Right lobe of liver (tissue), 6 donors: ENCODE results near the gene HECTD1. TPM values are rescaled to one million over a fixed set of nuclear protein-coding genes. Genes with fewer than 3 reads are reported as not detected.
"Not testable (repeated sequence)": the region's sequence is repeated elsewhere in the genome, so short reads cannot be mapped to it uniquely, and the experiment has no call there.

Experiments used
- ATAC-seq, 4 donors: fragments of 200-7000 bp; cut with Tn5 transposase; one replicate each; pipeline ENCODE4 v1.9.1; 2020; ENCODE audit warnings: mild to moderate bottlenecking in 4 of 4, moderate library complexity in 4 of 4
- DNase-seq, 3 donors: peaks; one replicate each; pipeline ENCODE4 v3.0.0-alpha.2; 2020
- H3K27ac ChIP-seq, 3 donors: fragments of 200-600 bp; one replicate each; pipeline ENCODE4 v1.8.0; 2022
- H3K27me3 ChIP-seq, 2 donors: fragments of 200-600 bp; one replicate each; pipeline ENCODE4 v1.8.0; 2022
- H3K36me3 ChIP-seq, 4 donors: fragments of 200-600 bp; sonication (generic) in 1 of 4; one replicate each; pipeline versions ENCODE4 v1.5.1 to v1.8.0; 2017 to 2022; ENCODE audit warnings: control low read depth in 1 of 4
- H3K4me1 ChIP-seq, 4 donors: fragments of 200-600 bp; sonication (generic) in 1 of 4; one replicate each; pipeline versions ENCODE4 v1.5.1 to v1.8.0; 2017 to 2022; ENCODE audit warnings: control low read depth in 1 of 4
- H3K4me3 ChIP-seq, 3 donors: fragments of 200-600 bp; one replicate each; pipeline ENCODE4 v1.8.0; 2022
- H3K9me3 ChIP-seq, 4 donors: fragments of 200-600 bp; sonication (generic) in 1 of 4; one replicate each; pipeline versions ENCODE4 v1.5.1 to v1.8.0; 2017 to 2022; ENCODE audit warnings: control low read depth in 1 of 4
- POLR2A ChIP-seq: fragments of 450-650 bp; IDR thresholded peaks from one replicate; pipeline ENCODE4 v1.6.1; 2017; ENCODE audit warnings: antibody characterized with exemption, mild to moderate bottlenecking
- WGBS: methylation state at CpG from one replicate; pipeline ENCODE4 v1.1.6; 2018; ENCODE audit warnings: low coverage, low lambda C conversion rate; ENCODE audit not compliant: insufficient coverage; ENCODE audit errors: missing lambda C conversion rate; 5-methylcytosine and 5-hydroxymethylcytosine counted together
- intact Hi-C, 2 donors: fragments of 100-400 bp; cut with DNase I; formaldehyde crosslinking; loops; one replicate each; pipeline versions ENCODE4 v1.11.2 to v1.14.1; 2022
- total RNA-seq, 6 experiments: library from RNA; depleted of rRNA in 2 of 6; stranded (reverse); fragments of >200 nt in 2 of 6; fragmentation: NEBNext Ultra II Directional in 3 of 6; extraction: Animal tissue kit (Norgen Biotek cat#: 25700) in 3 of 6; gene quantifications; one replicate each; pipeline versions ENCODE4 v1.1.0 to v1.2.4, GENCODE V29; 2016 to 2023
- TF ChIP-seq, protein P1 (sequence below), 4 donors: fragments of 200-600 bp in 3 of 4; fragments of 450-650 bp in 1 of 4; IDR thresholded peaks; one replicate each; pipeline versions ENCODE4 v1.5.1 to v1.8.0; 2016 to 2022; ENCODE audit warnings: antibody characterized with exemption in 4 of 4, mild to moderate bottlenecking in 2 of 4
- donor health status: DM: no; HTN: yes; CAD: no.
- donor health status: DM: no; HTN: no; CAD: no.
- donor health status: DM: no; HTN: no; CAD: no.
- donor health status: DM: no; HTN: yes; CAD: no.
- donor health status: DM: no; HTN: yes; CAD: no.

HECTD1 gene
- total RNA-seq, 6 experiments from 2014 or later: 77.2 to 167 (median 119) TPM

DNA sequence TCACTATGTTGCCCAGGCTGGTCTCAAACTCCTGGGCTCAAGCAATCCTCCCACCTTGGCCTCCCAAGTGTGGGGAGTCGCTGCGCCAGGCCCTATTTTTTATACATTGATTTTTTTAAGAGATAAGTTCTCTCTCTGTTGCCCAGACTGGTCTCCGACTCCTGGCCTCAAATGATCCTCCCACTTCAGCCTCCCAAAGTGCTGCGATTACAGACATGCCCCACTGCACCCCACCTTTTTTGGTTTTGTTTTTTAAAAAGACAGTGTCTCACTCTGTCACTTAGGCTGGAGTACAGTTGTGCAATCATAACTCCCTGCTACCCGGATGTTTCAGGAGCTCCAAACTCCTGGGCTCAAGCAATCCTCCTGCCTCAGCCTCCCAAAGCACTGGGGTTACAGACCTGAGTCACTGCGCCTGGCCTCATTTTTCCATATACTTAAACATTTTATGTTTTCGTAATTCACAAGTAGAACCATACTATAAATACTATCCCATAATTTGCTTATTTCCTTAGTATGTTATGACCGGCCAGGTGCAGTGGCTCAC lies 16.8 kb downstream of the HECTD1 start:
- 75% methylated on average over 6 of the region's 8 CpGs for WGBS
- TF ChIP-seq, protein P1, sequence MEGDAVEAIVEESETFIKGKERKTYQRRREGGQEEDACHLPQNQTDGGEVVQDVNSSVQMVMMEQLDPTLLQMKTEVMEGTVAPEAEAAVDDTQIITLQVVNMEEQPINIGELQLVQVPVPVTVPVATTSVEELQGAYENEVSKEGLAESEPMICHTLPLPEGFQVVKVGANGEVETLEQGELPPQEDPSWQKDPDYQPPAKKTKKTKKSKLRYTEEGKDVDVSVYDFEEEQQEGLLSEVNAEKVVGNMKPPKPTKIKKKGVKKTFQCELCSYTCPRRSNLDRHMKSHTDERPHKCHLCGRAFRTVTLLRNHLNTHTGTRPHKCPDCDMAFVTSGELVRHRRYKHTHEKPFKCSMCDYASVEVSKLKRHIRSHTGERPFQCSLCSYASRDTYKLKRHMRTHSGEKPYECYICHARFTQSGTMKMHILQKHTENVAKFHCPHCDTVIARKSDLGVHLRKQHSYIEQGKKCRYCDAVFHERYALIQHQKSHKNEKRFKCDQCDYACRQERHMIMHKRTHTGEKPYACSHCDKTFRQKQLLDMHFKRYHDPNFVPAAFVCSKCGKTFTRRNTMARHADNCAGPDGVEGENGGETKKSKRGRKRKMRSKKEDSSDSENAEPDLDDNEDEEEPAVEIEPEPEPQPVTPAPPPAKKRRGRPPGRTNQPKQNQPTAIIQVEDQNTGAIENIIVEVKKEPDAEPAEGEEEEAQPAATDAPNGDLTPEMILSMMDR (IDR thresholded peaks at IDR 0.05): no peak
- TF ChIP-seq POLR2A: no peak
- peaks cover 0 to 14% (median 5%) of the 10 kb centered on the region in 4 donors for H3K4me1 ChIP-seq
- H3K9me3 ChIP-seq: no peaks in the 10 kb centered on the region
- peaks cover 0 to 30% (median 0%) of the 10 kb centered on the region in 4 donors for H3K36me3 ChIP-seq
- ATAC-seq (peak in 1 of 4 donors; percentile 16), DNase-seq (no peak)
- no peak overlapping the region for H3K4me3 ChIP-seq
- intact Hi-C loops: no loop called here
- H3K27ac ChIP-seq: peak overlapping the region in 1 of 3 donors; percentile 12
- no peaks in the 10 kb centered on the region for H3K27me3 ChIP-seq

DNA sequence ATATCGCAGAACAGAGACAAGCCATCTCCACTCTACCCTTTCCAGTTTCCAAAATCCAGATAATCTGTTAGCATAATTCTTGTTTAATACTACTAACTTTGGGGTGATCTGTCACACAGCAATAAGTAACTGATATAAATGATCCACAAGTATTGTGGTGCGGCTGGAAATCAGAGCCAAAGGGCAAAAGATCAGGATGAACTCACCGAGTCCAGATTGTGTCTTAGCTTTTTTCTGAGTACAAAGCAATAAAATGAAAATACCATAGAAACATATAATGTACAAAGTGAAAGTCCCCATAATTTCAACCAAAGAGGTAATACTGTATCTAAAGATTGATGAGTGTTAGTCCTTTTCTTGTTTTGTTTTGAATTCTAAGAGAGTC lies 17.4 kb downstream of the HECTD1 start:
- ATAC-seq (peak; percentile 56 to 86 (median 67)), DNase-seq (no peak)
- Histone ChIP-seq H3K36me3 (peaks cover 0 to 33% (median 1%) of the 10 kb centered on the region in 4 donors), H3K9me3 (no peaks in the 10 kb centered on the region), H3K27me3 (no peaks in the 10 kb centered on the region), H3K27ac (peak overlapping the region in 2 of 3 donors; percentile 12 to 18), H3K4me1 (peaks cover 0 to 14% (median 3%) of the 10 kb centered on the region in 4 donors), H3K4me3 (no peak overlapping the region)
- intact Hi-C loops: no loop called here
- TF ChIP-seq, protein P1 (IDR thresholded peaks at IDR 0.05): no peak
- TF ChIP-seq POLR2A: no peak
- 43% methylated on average over 3 of the region's 3 CpGs for WGBS

DNA sequence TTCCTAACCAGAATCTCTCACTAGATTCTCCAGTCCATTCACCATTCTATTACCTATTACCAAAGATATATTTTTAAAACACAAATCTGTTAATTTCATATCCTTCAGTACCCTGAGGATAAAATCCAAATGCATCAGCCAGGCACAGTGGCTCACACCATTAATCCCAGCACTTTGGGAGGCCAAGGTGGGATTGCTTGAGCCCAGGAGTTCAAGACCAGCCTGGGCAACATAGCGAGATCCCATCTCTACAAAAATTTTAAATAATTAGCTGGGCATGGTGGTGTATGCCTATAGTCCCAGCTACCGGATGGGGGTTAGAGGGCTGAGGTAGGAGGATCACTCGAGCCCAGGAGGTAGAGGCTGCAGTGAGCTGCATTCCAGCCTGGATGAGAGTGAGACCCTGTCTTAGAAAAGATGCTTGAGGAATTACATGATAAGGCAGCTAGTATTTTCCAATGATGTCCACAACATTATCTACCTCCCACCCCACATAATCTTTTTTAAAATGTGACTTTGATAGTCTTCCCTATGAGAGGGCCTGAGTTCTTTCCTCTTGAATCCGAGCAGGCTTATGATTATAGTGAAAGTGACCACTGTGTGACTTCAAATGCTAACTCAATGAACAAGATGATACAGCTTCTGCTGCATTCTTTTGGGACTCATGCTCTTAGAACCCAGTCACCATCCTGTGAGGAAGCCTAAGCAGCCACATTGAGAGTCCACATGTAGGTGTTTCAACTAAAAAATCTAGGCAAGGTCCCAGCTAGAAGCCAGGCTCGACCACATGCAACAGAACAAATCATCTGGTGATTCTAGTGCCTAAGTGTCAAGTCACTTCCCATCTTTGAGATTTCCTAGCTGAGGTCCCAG lies 18.0 kb downstream of the HECTD1 start:
- no peak for ATAC-seq
- H3K9me3 ChIP-seq: no peaks in the 10 kb centered on the region
- no peaks in the 10 kb centered on the region for H3K27me3 ChIP-seq
- intact Hi-C loops: no loop called here
- DNase-seq: no peak
- 73% methylated on average over 5 of the region's 5 CpGs for WGBS
- H3K36me3 ChIP-seq: peaks cover 0 to 33% (median 1%) of the 10 kb centered on the region in 4 donors
- peaks cover 0 to 8% (median 0%) of the 10 kb centered on the region in 4 donors for H3K4me1 ChIP-seq
- H3K4me3 ChIP-seq: no peak overlapping the region
- no peak for TF ChIP-seq POLR2A
- TF ChIP-seq, protein P1 (IDR thresholded peaks at IDR 0.05): no peak
- peak overlapping the region in 1 of 3 donors; percentile 18 for H3K27ac ChIP-seq

DNA sequence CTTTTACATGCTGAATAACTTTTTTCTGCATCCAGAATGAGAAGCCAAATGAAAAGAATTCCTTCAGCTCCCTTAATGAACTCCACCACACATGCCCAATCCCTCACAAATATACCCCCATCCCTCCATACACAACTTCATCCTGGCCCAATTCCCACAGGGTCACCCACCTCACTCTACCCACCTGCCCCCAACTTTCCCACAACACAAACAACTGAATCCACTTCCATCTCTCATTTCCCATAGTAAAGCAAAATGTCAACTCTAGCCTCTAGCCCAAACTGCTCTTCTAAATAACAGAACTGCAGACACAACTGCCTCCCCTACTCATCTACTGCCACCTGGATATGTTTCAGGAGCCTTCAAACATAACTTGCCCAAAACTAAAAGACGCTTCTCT lies 18.8 kb downstream of the HECTD1 start:
- H3K36me3 ChIP-seq: peaks cover 0 to 25% (median 1%) of the 10 kb centered on the region in 4 donors
- peaks cover 0 to 7% (median 0%) of the 10 kb centered on the region in 4 donors for H3K4me1 ChIP-seq
- DNase-seq: no peak
- H3K27me3 ChIP-seq: no peaks in the 10 kb centered on the region
- intact Hi-C loops: no loop called here
- no peak for ATAC-seq
- 89% methylated on average over 1 of the region's 1 CpG for WGBS
- H3K9me3 ChIP-seq: no peaks in the 10 kb centered on the region
- TF ChIP-seq, protein P1 (IDR thresholded peaks at IDR 0.05): no peak
- TF ChIP-seq POLR2A: no peak
- H3K27ac ChIP-seq: no peak overlapping the region
- H3K4me3 ChIP-seq: no peak overlapping the region

DNA sequence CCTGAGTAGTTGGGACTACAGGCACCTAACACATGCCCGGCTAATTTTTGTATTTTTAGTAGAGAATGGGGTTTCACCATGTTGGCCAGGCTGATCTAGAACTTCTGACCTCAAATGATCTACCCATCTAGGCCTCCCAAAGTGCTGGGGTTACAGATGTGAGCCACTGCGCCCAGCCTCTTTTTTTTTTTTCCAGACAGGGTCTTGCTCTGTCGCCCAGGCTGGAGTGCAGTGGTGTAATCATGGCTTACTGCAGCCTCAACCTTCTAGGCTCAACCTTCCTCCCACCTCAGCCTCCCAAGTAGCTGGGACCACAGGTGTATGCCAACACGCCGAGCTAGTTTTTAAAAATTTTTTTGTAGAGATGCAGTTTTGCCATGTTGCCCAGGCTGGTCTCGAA lies 25.6 kb downstream of the HECTD1 start:
- H3K27me3 ChIP-seq, ATAC-seq, intact Hi-C loops, H3K27ac ChIP-seq, DNase-seq, H3K9me3 ChIP-seq, H3K4me3 ChIP-seq: not testable (repeated sequence)
- Histone ChIP-seq H3K36me3 (peaks cover 0 to 29% (median 7%) of the 10 kb centered on the region in 4 donors), H3K4me1 (peaks cover 0 to 22% (median 8%) of the 10 kb centered on the region in 4 donors)
- WGBS: 90% methylated on average over 5 of the region's 6 CpGs
